Thyroid gland (tissue), 4 donors: ENCODE data around the gene COL25A1. TPM values are rescaled to one million over a fixed set of nuclear protein-coding genes. Genes with fewer than 3 reads are reported as not detected.

ENCODE experiments used
- DNase-seq, 2 donors: peaks; one replicate each; pipeline ENCODE4 v3.0.0-alpha.2; 2019
- H3K27ac ChIP-seq, 3 donors: fragments of 200-600 bp; sonication (generic); 1 replicate in 2 of 3; 2 replicates in 1 of 3; pipeline ENCODE4 v1.5.1; 2016 to 2019; ENCODE audit warnings: mild to moderate bottlenecking in 1 of 3, moderate library complexity in 1 of 3
- H3K27me3 ChIP-seq: fragments of 200-600 bp; sonication (generic); one replicate; pipeline ENCODE4 v1.5.1; 2019
- H3K36me3 ChIP-seq, 2 donors: fragments of 200-600 bp; sonication (generic); one replicate each; pipeline ENCODE4 v1.5.1; 2016 to 2019
- H3K4me1 ChIP-seq, 2 donors: fragments of 200-600 bp; sonication (generic); one replicate each; pipeline ENCODE4 v1.5.1; 2017 to 2019
- H3K4me3 ChIP-seq, 3 donors: fragments of 200-600 bp; sonication (generic); replicated peaks in 1 of 3; 1 replicate in 2 of 3; 2 replicates in 1 of 3; pipeline ENCODE4 v1.5.1; 2016; ENCODE audit warnings: mild to moderate bottlenecking in 1 of 3
- H3K9me3 ChIP-seq: fragments of 200-600 bp; sonication (generic); one replicate; pipeline ENCODE4 v1.5.1; 2017
- CTCF ChIP-seq, 6 experiments: fragments of 200-600 bp in 3 of 6; fragments of 450-650 bp in 3 of 6; sonication (generic) in 3 of 6; IDR thresholded peaks; one replicate each; pipeline ENCODE4 v1.5.1; 2016 to 2019; ENCODE audit warnings: antibody characterized with exemption in 6 of 6, mild to moderate bottlenecking in 2 of 6, inconsistent platforms in 1 of 6, moderate library complexity in 1 of 6
- POLR2A ChIP-seq, 2 donors: fragments of 450-650 bp; IDR thresholded peaks; one replicate each; pipeline ENCODE4 v1.6.1; 2017; ENCODE audit warnings: antibody characterized with exemption in 2 of 2, mild to moderate bottlenecking in 2 of 2, moderate library complexity in 1 of 2
- WGBS, 2 donors: methylation state at CpG; one replicate each; pipeline ENCODE4 v1.1.5; 2017; 5-methylcytosine and 5-hydroxymethylcytosine counted together
- intact Hi-C: fragments of 100-400 bp; cut with DNase I; formaldehyde crosslinking; loops from one replicate; pipeline ENCODE4 v1.15.1; 2023
- total RNA-seq, 4 donors: library from RNA; depleted of rRNA; stranded (reverse); fragments of >200 nt; gene quantifications; one replicate each; pipeline ENCODE4 v1.2.3, GENCODE V29; 2016

The COL25A1 gene
- total RNA-seq, 4 donors from 2014 or later = 5.5 to 21.0 (median 7.1) TPM

GRCh38 chr4:108793415-108793814, 509.0 kb downstream of the COL25A1 start:
- intact Hi-C loops = no loop called here
- DNase-seq = no peak
- Histone ChIP-seq H3K4me3 (no peak overlapping the region), H3K27me3 (no peaks in the 10 kb centered on the region), H3K9me3 (no peaks in the 10 kb centered on the region), H3K4me1 (peaks cover 13 to 26% of the 10 kb centered on the region in 2 donors), H3K36me3 (no peaks in the 10 kb centered on the region), H3K27ac (peak overlapping the region in 1 of 3 donors; percentile 78)
- WGBS, 2 donors = 86 to 97% methylated on average over 1 of the region's 1 CpG
- TF ChIP-seq POLR2A (IDR thresholded peaks at IDR 0.05) = no peak
- no peak for TF ChIP-seq CTCF (IDR thresholded peaks at IDR 0.05)

GRCh38 chr4:108788731-108789130, 513.7 kb downstream of the COL25A1 start:
- H3K4me3 ChIP-seq = no peak overlapping the region
- H3K36me3 ChIP-seq = no peaks in the 10 kb centered on the region
- DNase-seq = no peak
- H3K27ac ChIP-seq = no peak overlapping the region
- TF ChIP-seq POLR2A (IDR thresholded peaks at IDR 0.05) = no peak
- TF ChIP-seq CTCF (IDR thresholded peaks at IDR 0.05) = no peak
- WGBS, 2 donors = 98 to 99% methylated on average over 9 of the region's 9 CpGs
- no peaks in the 10 kb centered on the region for H3K27me3 ChIP-seq
- no peaks in the 10 kb centered on the region for H3K9me3 ChIP-seq
- H3K4me1 ChIP-seq = peaks cover 2 to 6% of the 10 kb centered on the region in 2 donors
- intact Hi-C loops = no loop called here

DNA sequence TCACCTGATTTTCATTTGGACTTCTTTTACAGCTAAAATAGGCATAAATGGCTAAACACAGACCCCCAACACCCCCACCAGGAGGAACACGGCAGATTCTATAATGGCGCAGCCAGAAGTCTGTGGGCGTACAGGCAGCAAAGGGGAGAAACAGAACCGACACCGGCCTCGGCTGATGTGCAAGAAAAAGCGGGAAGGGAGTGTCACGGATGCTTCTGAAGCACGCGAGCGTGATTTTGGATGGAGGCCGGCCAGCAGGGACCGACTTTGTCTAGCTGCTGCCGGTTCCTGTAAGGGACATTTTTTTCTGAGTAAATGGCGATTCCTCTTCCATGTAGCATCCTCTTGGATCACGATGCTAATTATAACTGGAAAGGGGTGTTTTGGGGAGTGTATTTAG, 514.7 kb downstream of the COL25A1 start:
- H3K27ac ChIP-seq = no peak overlapping the region
- intact Hi-C loops = no loop called here
- no peaks in the 10 kb centered on the region for H3K4me1 ChIP-seq
- no peaks in the 10 kb centered on the region for H3K36me3 ChIP-seq
- DNase-seq = no peak
- 96 to 98% methylated on average over 16 of the region's 16 CpGs for WGBS, 2 donors
- TF ChIP-seq POLR2A (IDR thresholded peaks at IDR 0.05) (no peak), CTCF (IDR thresholded peaks at IDR 0.05) (no peak)
- no peaks in the 10 kb centered on the region for H3K9me3 ChIP-seq
- H3K4me3 ChIP-seq = no peak overlapping the region
- no peaks in the 10 kb centered on the region for H3K27me3 ChIP-seq

- Histone ChIP-seq H3K27ac (no peak overlapping the region), H3K4me3 (no peak overlapping the region), H3K4me1 (no peaks in the 10 kb centered on the region), H3K27me3 (no peaks in the 10 kb centered on the region), H3K9me3 (no peaks in the 10 kb centered on the region), H3K36me3 (no peaks in the 10 kb centered on the region)
- TF ChIP-seq CTCF (IDR thresholded peaks at IDR 0.05) = no peak
- no peak for TF ChIP-seq POLR2A (IDR thresholded peaks at IDR 0.05)
- intact Hi-C loops = no loop called here
- 89 to 91% methylated on average over 14 of the region's 14 CpGs for WGBS, 2 donors
- no peak for DNase-seq
These were observed 515.4 kb downstream of the COL25A1 start for GRCh38 chr4:108787106-108787505.

- no peaks in the 10 kb centered on the region for H3K9me3 ChIP-seq
- no peaks in the 10 kb centered on the region for H3K36me3 ChIP-seq
- H3K4me1 ChIP-seq = no peaks in the 10 kb centered on the region
- intact Hi-C loops = no loop called here
- no peak for DNase-seq
- no peaks in the 10 kb centered on the region for H3K27me3 ChIP-seq
- H3K4me3 ChIP-seq = no peak overlapping the region
- 77 to 80% methylated on average over 8 of the region's 8 CpGs for WGBS, 2 donors
- no peak for TF ChIP-seq POLR2A (IDR thresholded peaks at IDR 0.05)
- no peak for TF ChIP-seq CTCF (IDR thresholded peaks at IDR 0.05)
- H3K27ac ChIP-seq = peak overlapping the region in 1 of 3 donors; percentile 65
These were observed 516.1 kb downstream of the COL25A1 start for GRCh38 chr4:108786351-108786750.
